Measurements from ENCODE around the gene APOM. TPM values are rescaled to one million over a fixed set of nuclear protein-coding genes. Genes with fewer than 3 reads are reported as not detected.

The APOM gene
- total RNA-seq, 1 donor from 2014 or later: 0.53 TPM

DNA sequence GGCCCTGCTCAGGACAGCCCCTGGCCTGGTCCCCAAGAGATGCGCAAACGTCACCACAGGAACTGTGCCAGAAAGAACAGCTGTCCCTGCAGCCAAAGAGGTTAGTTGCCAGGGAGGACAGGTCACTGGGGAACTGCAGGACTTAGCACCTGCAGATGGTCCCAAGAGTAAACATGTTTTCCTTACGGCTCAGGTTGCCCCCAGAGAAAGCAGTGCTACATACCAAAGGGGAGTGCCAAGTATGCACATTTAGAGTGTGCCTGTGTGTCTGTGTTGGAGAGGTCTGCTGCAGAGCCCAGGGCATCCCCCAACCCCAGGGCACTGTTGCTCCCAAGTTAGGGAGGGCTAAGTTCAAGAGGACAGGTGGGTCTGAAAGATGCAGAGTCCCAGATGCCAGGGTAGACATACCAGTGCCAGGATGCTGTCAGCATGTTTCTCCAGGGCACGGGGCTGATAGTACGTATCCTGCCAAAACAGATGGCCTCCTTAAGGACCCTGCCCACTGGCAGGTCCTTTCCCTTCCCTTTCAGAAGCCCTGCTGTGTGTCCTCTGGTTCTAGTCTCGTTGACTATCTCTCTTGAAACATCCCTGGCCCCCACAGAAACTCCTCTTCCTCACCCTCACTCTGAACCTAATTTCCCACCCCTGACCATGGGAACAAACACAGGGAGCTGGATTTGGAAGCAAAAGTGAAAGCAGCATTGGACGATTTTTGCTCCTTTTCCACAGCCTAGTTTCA is 46.1 kb downstream of the APOM start:
- TF ChIP-seq, protein P1, sequence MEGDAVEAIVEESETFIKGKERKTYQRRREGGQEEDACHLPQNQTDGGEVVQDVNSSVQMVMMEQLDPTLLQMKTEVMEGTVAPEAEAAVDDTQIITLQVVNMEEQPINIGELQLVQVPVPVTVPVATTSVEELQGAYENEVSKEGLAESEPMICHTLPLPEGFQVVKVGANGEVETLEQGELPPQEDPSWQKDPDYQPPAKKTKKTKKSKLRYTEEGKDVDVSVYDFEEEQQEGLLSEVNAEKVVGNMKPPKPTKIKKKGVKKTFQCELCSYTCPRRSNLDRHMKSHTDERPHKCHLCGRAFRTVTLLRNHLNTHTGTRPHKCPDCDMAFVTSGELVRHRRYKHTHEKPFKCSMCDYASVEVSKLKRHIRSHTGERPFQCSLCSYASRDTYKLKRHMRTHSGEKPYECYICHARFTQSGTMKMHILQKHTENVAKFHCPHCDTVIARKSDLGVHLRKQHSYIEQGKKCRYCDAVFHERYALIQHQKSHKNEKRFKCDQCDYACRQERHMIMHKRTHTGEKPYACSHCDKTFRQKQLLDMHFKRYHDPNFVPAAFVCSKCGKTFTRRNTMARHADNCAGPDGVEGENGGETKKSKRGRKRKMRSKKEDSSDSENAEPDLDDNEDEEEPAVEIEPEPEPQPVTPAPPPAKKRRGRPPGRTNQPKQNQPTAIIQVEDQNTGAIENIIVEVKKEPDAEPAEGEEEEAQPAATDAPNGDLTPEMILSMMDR (IDR thresholded peaks at IDR 0.05; ENCODE audit: insufficient read depth, low read length, severe bottlenecking): no peak
- Histone ChIP-seq H3K27me3 (ENCODE audit: control insufficient read depth, insufficient read depth, low read length) (no peaks in the 10 kb centered on the region), H3K4me3 (ENCODE audit: low read depth, low read length) (peak overlapping the region; percentile 88), H3K36me3 (ENCODE audit: control insufficient read depth, insufficient read depth, low read length) (peaks cover 2% of the 10 kb centered on the region)
- no peak for FAIRE-seq
- DNase-seq (ENCODE audit: low read depth): no peak

GRCh38 chr6:31702405-31702818 is 46.7 kb downstream of the APOM start:
- Histone ChIP-seq H3K27me3 (ENCODE audit: control insufficient read depth, insufficient read depth, low read length) (no peaks in the 10 kb centered on the region), H3K36me3 (ENCODE audit: control insufficient read depth, insufficient read depth, low read length) (peaks cover 1% of the 10 kb centered on the region), H3K4me3 (ENCODE audit: low read depth, low read length) (peak overlapping the region; percentile 88)
- TF ChIP-seq, protein P1 (IDR thresholded peaks at IDR 0.05; ENCODE audit: insufficient read depth, low read length, severe bottlenecking): no peak
- FAIRE-seq: no peak
- no peak for DNase-seq (ENCODE audit: low read depth)

DNA sequence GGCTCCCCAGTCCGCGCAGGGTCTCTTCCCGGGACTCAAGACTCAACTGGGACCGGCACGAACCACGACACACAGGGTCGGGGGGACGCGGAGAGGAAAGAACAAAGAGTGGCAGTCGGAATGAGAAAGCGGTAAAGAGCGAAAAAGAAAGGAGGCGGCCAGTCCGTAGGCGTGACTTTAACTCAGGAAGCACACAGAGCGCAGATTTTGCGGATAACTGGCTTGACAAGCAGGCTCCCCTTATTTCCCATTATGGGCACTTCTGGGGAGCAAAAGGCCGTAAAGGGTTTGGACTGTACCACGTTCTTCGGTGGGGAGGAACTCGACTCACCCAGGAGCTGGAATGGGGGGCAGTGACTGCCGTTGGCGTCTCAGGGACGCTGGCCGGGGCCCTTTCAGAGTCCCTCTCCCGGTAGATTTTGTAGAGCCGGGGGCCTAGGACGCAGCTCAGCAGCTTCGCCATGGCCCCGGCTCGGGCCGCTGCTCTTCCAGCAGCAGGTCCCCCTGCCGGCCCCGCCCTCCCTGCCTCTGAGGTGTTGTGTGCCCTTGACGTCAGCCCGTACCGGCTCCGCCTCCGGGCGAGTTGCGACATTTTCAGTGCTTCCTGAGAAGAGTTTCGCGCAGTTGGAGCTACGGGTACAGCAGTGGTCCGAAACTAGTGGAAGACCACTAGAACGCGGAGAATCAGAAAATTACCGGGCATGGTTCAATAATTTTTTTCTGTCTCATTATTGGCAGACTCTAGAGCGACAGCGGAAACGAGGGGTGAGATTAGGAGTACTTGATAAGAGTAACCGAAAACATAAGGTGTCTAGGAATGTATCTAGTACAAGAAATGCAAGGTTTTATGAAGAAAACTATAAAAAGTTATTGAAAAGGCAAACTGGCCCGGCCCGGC is 47.4 kb downstream of the APOM start, which contains the start of gene ABHD16A:
Gene ABHD16A, minus strand, starts transcription at position 506 of the 898 bp plus-strand sequence. Its CDS starts 43 bp downstream, at position 463.
- FAIRE-seq (no peak), DNase-seq (ENCODE audit: low read depth) (peak; percentile 95)
- H3K4me3 ChIP-seq (ENCODE audit: low read depth, low read length): peak within 1 kb of the TSS; percentile 88
- TF ChIP-seq, protein P1 (IDR thresholded peaks at IDR 0.05; ENCODE audit: insufficient read depth, low read length, severe bottlenecking): peak; percentile 16
- H3K36me3 ChIP-seq (ENCODE audit: control insufficient read depth, insufficient read depth, low read length): peaks cover 1% of the 10 kb centered on the region
- H3K27me3 ChIP-seq (ENCODE audit: control insufficient read depth, insufficient read depth, low read length): no peaks in the 10 kb centered on the region

GRCh38 chr6:31705931-31706330 is 50.2 kb downstream of the APOM start:
- DNase-seq (ENCODE audit: low read depth) (no peak), FAIRE-seq (no peak)
- TF ChIP-seq, protein P1 (IDR thresholded peaks at IDR 0.05; ENCODE audit: insufficient read depth, low read length, severe bottlenecking): no peak

DNA sequence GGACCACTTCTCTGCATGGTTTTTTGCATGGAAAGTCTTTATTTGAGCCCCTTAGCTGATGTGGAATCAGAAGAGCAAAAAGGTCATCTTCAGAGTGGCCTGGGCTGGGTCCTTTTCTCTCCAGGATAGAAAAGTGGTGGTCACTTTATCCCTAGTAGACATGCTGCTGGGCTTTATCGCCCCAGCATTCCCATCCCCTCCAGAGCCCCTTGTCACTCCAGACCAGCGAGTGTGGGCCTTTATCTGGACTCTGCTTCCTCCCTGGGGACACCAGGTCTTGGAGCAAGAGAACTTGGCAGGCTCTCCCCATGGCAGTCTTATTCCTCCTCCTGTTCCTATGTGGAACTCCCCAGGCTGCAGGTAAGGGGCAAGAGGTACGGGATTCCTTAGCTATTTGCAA is 50.9 kb downstream of the APOM start, which contains the start of gene LY6G6F:
Gene LY6G6F, plus strand, starts transcription at position 268 of the 400 bp plus-strand sequence. Its CDS starts 41 bp downstream, at position 309.
- FAIRE-seq (no peak), DNase-seq (ENCODE audit: low read depth) (no peak)
- TF ChIP-seq, protein P1 (IDR thresholded peaks at IDR 0.05; ENCODE audit: insufficient read depth, low read length, severe bottlenecking): no peak
- H3K4me3 ChIP-seq (ENCODE audit: low read depth, low read length): no peak within 1 kb of the TSS
- H3K36me3 ChIP-seq (ENCODE audit: control insufficient read depth, insufficient read depth, low read length): no peaks in the 10 kb centered on the region
- H3K27me3 ChIP-seq (ENCODE audit: control insufficient read depth, insufficient read depth, low read length): no peaks in the 10 kb centered on the region

More at GRCh38 chr6:31705931-31706330, 50.2 kb downstream of the APOM start:
- peaks cover under 1% of the 10 kb centered on the region for H3K36me3 ChIP-seq (ENCODE audit: control insufficient read depth, insufficient read depth, low read length)
- no peaks in the 10 kb centered on the region for H3K27me3 ChIP-seq (ENCODE audit: control insufficient read depth, insufficient read depth, low read length)
- H3K4me3 ChIP-seq (ENCODE audit: low read depth, low read length): no peak overlapping the region
